Measurements from ENCODE around the gene MBNL1. TPM values are rescaled to one million over a fixed set of nuclear protein-coding genes. Genes with fewer than 3 reads are reported as not detected.
A peak's percentile ranks its signal among the peaks of the same experiment; 100 is the strongest.

Gene MBNL1
- total and polyA plus RNA-seq, 2 donors (not counting 3 experiments of a cell fraction or from before 2014, with no cell fraction given), result 179 to 362 TPM

- Histone ChIP-seq H3K27ac (ENCODE audit: insufficient read depth, low read depth, low read length) (peak overlapping the region; percentile 96), H3K4me2 (ENCODE audit: insufficient read depth, low read length) (peak overlapping the region; percentile 81), H3K4me1 (ENCODE audit: control insufficient read depth, extremely low read depth, insufficient read depth, low read length) (peaks cover 72% of the 10 kb centered on the region), H3K27me3 (ENCODE audit: control insufficient read depth in 2 of 2, insufficient read depth in 2 of 2, low read length in 2 of 2) (no peaks in the 10 kb centered on the region), H3K4me3 (replicated peaks in 1 of 3; ENCODE audit: insufficient read depth in 1 of 3, low read depth in 1 of 3, low read length in 3 of 3) (no peak overlapping the region), H2AFZ (ENCODE audit: low read depth, low read length) (no peak overlapping the region), H4K20me1 (replicated peaks; ENCODE audit: control insufficient read depth, extremely low read depth, insufficient read depth, low read length) (no peaks in the 10 kb centered on the region), H3K36me3 (ENCODE audit: control insufficient read depth in 2 of 2, extremely low read depth in 1 of 2, insufficient read depth in 2 of 2, low read length in 2 of 2) (peaks cover 3 to 9% of the 10 kb centered on the region in 2 experiments), H3K9ac (replicated peaks; ENCODE audit: extremely low read depth, insufficient read depth, low read length) (peak overlapping the region; percentile 83), H3K79me2 (ENCODE audit: control insufficient read depth, insufficient read depth, low read length) (peaks cover 75% of the 10 kb centered on the region), H3K9me1 (replicated peaks; ENCODE audit: control insufficient read depth, extremely low read depth, insufficient read depth, low read length) (no peaks in the 10 kb centered on the region), H3K9me3 (replicated peaks; ENCODE audit: control insufficient read depth, insufficient read depth, low read length) (no peaks in the 10 kb centered on the region)
- dilution Hi-C loops (cut with MboI; ENCODE audit: extremely low pct_ligation_motif_present, low sequenced_read_pairs), result no loop called here
- intact Hi-C loops (cut with micrococcal nuclease), result loop anchor here (2.0 to 5.0 kb wide), 3 partner anchors 14 to 563 kb away; no protein-coding TSS in a partner anchor
- ChIA-PET POLR2A (no interaction called here), CTCF (interaction anchor here (0.6 to 1.7 kb wide), 5 partner anchors 9 to 114 kb away, joined by 3 to 8 read pairs (median 3); no protein-coding TSS in a partner anchor)
- TF ChIP-seq MAX (IDR thresholded peaks at IDR 0.05; ENCODE audit: insufficient read depth, insufficient read length) (no peak), POLR2A (IDR thresholded peaks at IDR 0.05; ENCODE audit: low read depth, low read length) (no peak), GATA2 (IDR thresholded peaks at IDR 0.05; ENCODE audit: insufficient read depth, insufficient read length, low read depth, low read length) (no peak)
- BruUV-seq (replicated peaks), result TSS peak; percentile 68
- DNase-seq (ENCODE audit: low read depth, low spot score) (peak; percentile 56), FAIRE-seq (no peak)
These were observed 61.8 kb downstream of the MBNL1 start for GRCh38 chr3:152330559-152330958.

GRCh38 chr3:152331018-152331541, 62.4 kb downstream of the MBNL1 start:
- no TSS peak for BruUV-seq (replicated peaks)
- CTCF ChIA-PET, result interaction anchor here (0.6 to 1.7 kb wide), 11 partner anchors 10 to 259 kb away, joined by 3 to 8 read pairs (median 4); no protein-coding TSS in a partner anchor

More at GRCh38 chr3:152331018-152331541, 62.4 kb downstream of the MBNL1 start:
- peak; percentile 97 for DNase-seq (ENCODE audit: low read depth, low spot score)
- Histone ChIP-seq H2AFZ (ENCODE audit: low read depth, low read length) (no peak overlapping the region), H3K27ac (ENCODE audit: insufficient read depth, low read depth, low read length) (peak overlapping the region; percentile 96), H3K9me3 (replicated peaks; ENCODE audit: control insufficient read depth, insufficient read depth, low read length) (no peaks in the 10 kb centered on the region), H3K4me3 (replicated peaks in 1 of 3; ENCODE audit: insufficient read depth in 1 of 3, low read depth in 1 of 3, low read length in 3 of 3) (peak overlapping the region in 1 of 3 experiments; percentile 27), H3K9ac (replicated peaks; ENCODE audit: extremely low read depth, insufficient read depth, low read length) (peak overlapping the region; percentile 83), H4K20me1 (replicated peaks; ENCODE audit: control insufficient read depth, extremely low read depth, insufficient read depth, low read length) (no peaks in the 10 kb centered on the region), H3K27me3 (ENCODE audit: control insufficient read depth in 2 of 2, insufficient read depth in 2 of 2, low read length in 2 of 2) (no peaks in the 10 kb centered on the region), H3K4me1 (ENCODE audit: control insufficient read depth, extremely low read depth, insufficient read depth, low read length) (peaks cover 70% of the 10 kb centered on the region), H3K36me3 (ENCODE audit: control insufficient read depth in 2 of 2, extremely low read depth in 1 of 2, insufficient read depth in 2 of 2, low read length in 2 of 2) (peaks cover 3 to 10% of the 10 kb centered on the region in 2 experiments), H3K79me2 (ENCODE audit: control insufficient read depth, insufficient read depth, low read length) (peaks cover 76% of the 10 kb centered on the region), H3K9me1 (replicated peaks; ENCODE audit: control insufficient read depth, extremely low read depth, insufficient read depth, low read length) (no peaks in the 10 kb centered on the region), H3K4me2 (ENCODE audit: insufficient read depth, low read length) (peak overlapping the region; percentile 81)
- TF ChIP-seq POLR2AphosphoS5 (IDR thresholded peaks at IDR 0.05; ENCODE audit: insufficient read depth, low read depth, low read length) (peak; percentile 82), MYC (IDR thresholded peaks at IDR 0.05; ENCODE audit: low read depth, low read length) (no peak), POLR2A (IDR thresholded peaks at IDR 0.05; ENCODE audit: low read depth, low read length) (peak; percentile 32), FOS (IDR thresholded peaks at IDR 0.05; ENCODE audit: borderline replicate concordance, insufficient read depth, low read length) (peak; percentile 98), GATA2 (IDR thresholded peaks at IDR 0.05; ENCODE audit: insufficient read depth, insufficient read length, low read depth, low read length) (peak; percentile 93), CTCF (IDR thresholded peaks at IDR 0.05; ENCODE audit: extremely low read depth in 1 of 2, insufficient read depth in 1 of 2, low read depth in 1 of 2, low read length in 2 of 2) (no peak), JUN (IDR thresholded peaks at IDR 0.05; ENCODE audit: borderline replicate concordance, insufficient read depth, insufficient read length, low read depth) (peak; percentile 99)
- dilution Hi-C loops (cut with MboI; ENCODE audit: extremely low pct_ligation_motif_present, low sequenced_read_pairs) (no loop called here), intact Hi-C loops (cut with micrococcal nuclease) (loop anchor here (1.0 to 5.0 kb wide), 6 partner anchors 11 to 564 kb away; partner anchors contain the start of gene MBNL1)
- POLR2A ChIA-PET, result interaction anchor here (0.6 to 2.2 kb wide), 4 partner anchors 11 to 57 kb away, joined by 3 to 9 read pairs (median 4); no protein-coding TSS in a partner anchor
- FAIRE-seq, result peak; percentile 79
